ENCODE measurements around the gene PELI2.

The PELI2 gene

GRCh38 chr14:56115334-56115870 is 2.8 kb upstream of the PELI2 start:
- H3K4me3 ChIP-seq (IDR thresholded peaks at IDR 0.05; ENCODE audit: insufficient read depth, low read depth, low read length) = no peak overlapping the region
- H3K79me2 ChIP-seq (ENCODE audit: insufficient read depth, low read depth) = no peaks in the 10 kb centered on the region; the same call in 1 of the 2 replicates
- H2AFZ ChIP-seq (ENCODE audit: low read depth) = no peak overlapping the region
- TF ChIP-seq CTCF (conservative IDR thresholded peaks at IDR 0.05; ENCODE audit: low read depth, low read length) = no peak
- H3K27ac ChIP-seq = no peak overlapping the region
- no peaks in the 10 kb centered on the region for H3K36me3 ChIP-seq (ENCODE audit: insufficient read depth)
- H4K20me1 ChIP-seq (ENCODE audit: insufficient read depth) = no peaks in the 10 kb centered on the region
- no peak overlapping the region for H3K4me2 ChIP-seq
- H3K9ac ChIP-seq = no peak overlapping the region
- H3K27me3 ChIP-seq (ENCODE audit: insufficient read depth, low read depth) = no peaks in the 10 kb centered on the region
- no peaks in the 10 kb centered on the region for H3K4me1 ChIP-seq (ENCODE audit: low read depth, poor library complexity, severe bottlenecking)

DNA sequence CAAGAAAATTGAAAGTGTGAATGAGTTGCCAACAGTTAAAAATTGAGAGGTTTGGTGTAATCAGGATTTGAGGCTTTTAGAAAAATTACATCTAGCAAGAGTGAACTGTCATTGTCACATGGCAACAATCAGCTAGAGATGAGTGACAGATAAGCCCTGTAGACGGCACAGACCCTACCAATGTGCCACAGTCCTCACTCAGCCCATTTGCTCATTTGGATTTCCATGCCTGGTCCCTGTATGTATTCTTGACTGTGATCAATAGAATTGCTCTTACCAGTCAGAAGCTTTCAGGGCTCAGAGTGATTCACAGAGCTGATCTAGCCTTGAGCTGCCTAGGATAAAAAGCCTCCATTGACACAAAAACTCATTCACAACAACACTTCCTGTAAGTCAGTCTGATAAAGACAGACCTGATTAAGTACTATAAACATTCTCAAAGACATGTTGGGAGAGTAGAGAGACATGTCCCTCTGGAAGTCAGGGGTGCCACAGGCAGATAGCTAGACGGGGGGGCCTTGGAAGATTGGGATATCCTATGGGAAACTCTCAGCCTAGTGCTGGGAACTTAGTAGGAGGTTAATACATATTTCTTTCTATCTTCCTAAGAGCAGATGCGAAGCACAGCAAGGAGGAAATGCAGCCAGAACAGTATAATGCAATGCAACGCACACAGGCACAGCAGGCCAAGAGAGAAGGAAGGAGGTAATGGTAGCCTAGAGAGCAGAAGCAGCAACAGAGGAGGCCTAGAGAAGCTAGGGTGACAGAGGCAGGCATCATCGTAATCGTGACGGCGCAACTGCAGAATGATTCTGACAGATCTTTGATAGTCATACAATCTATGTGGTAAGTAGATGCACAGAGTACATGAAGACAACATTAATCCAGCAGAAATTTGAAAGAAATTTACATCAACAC is 2.0 kb upstream of the PELI2 start:
- H3K27me3 ChIP-seq (ENCODE audit: insufficient read depth, low read depth) = no peaks in the 10 kb centered on the region
- no peaks in the 10 kb centered on the region for H3K36me3 ChIP-seq (ENCODE audit: insufficient read depth)
- H2AFZ ChIP-seq (ENCODE audit: low read depth) = no peak overlapping the region
- H3K4me3 ChIP-seq (IDR thresholded peaks at IDR 0.05; ENCODE audit: insufficient read depth, low read depth, low read length) = no peak overlapping the region
- no peak overlapping the region for H3K4me2 ChIP-seq
- no peak for TF ChIP-seq CTCF (conservative IDR thresholded peaks at IDR 0.05; ENCODE audit: low read depth, low read length)
- no peaks in the 10 kb centered on the region for H4K20me1 ChIP-seq (ENCODE audit: insufficient read depth)
- no peaks in the 10 kb centered on the region; the same call in 1 of the 2 replicates for H3K79me2 ChIP-seq (ENCODE audit: insufficient read depth, low read depth)
- H3K27ac ChIP-seq = no peak overlapping the region
- H3K9ac ChIP-seq = no peak overlapping the region
- no peaks in the 10 kb centered on the region for H3K4me1 ChIP-seq (ENCODE audit: low read depth, poor library complexity, severe bottlenecking)

DNA sequence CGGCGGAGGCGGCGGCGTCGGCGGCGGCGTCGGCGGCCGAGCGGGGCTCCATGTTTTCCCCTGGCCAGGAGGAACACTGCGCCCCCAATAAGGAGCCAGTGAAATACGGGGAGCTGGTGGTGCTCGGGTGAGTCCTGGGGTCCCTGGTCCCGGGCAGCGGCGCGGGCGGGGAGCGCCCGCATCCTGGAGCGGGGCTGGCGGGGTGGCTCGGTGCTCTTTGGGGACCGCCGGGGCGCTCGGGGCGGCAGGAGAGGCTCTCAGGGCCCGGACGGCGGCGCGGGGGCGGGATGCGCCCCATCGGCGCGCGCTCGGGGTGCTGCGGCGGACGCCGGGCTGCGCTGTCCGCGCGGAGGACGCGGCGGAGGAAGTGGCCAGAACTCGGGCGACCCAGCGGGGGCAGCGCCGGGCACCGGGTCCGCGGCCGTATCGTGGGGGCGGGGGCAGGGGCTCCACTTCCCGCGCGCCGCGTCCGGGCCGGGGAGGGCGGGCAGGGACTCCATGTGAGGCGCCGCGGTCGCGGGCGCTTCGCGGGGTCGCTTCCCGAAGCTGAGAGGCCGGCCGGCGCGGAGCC is 485 bp downstream of the PELI2 start:
- Histone ChIP-seq H3K27me3 (ENCODE audit: insufficient read depth, low read depth) (no peaks in the 10 kb centered on the region), H3K27ac (0 out of 2 replicates have a peak overlapping the region, but pooled peaks have one; percentile 18), H2AFZ (ENCODE audit: low read depth) (peak overlapping the region; percentile 67), H4K20me1 (ENCODE audit: insufficient read depth) (no peaks in the 10 kb centered on the region), H3K4me2 (peak overlapping the region; percentile 13; the same call in 1 of the 2 replicates), H3K9ac (peak overlapping the region; percentile 41; the same call in 1 of the 2 replicates), H3K79me2 (ENCODE audit: insufficient read depth, low read depth) (no peaks in the 10 kb centered on the region; the same call in 1 of the 2 replicates), H3K4me1 (ENCODE audit: low read depth, poor library complexity, severe bottlenecking) (peaks cover 12% of the 10 kb centered on the region), H3K4me3 (IDR thresholded peaks at IDR 0.05; ENCODE audit: insufficient read depth, low read depth, low read length) (no peak overlapping the region), H3K36me3 (ENCODE audit: insufficient read depth) (no peaks in the 10 kb centered on the region)
- TF ChIP-seq CTCF (conservative IDR thresholded peaks at IDR 0.05; ENCODE audit: low read depth, low read length) = no peak

DNA sequence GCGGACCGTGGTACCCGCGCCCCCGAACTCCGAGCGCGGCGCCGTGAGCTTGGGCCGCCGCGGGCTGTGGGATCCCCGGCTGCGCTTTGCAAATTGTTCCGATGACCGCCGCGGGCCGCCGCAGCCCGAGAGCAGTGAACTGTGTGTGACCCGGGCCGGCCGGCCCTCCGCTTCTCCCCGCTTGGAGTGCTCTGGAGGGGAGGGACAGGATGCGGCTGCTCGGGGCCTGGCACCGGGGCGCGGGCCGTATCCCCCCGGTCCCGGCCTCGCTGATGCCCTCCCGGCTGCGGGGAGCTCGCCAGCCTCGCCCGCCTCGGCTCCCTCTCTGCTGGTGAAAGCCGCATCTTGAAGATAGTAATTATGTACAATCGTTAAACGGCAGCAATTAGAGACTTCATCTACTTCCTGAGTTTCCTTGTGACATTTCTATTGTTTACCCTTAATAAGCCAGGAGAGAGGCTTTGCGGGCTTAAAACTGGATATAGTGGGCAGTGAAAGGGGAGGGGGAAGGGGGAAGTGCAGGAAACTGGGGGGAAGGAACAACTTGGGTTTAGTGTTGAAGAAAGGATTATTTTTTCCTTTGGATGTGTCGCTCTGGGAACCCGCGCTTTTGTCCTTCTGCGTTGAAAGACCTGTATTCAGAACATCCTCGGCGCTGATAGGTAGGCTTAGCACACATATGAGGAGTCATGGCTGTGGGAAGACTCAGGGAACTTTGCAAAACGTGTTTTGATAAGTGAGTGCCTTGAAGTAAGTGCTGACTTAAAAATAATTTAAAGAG is 1.2 kb downstream of the PELI2 start:
- H3K79me2 ChIP-seq (ENCODE audit: insufficient read depth, low read depth) = no peaks in the 10 kb centered on the region; the same call in 1 of the 2 replicates
- H3K36me3 ChIP-seq (ENCODE audit: insufficient read depth) = no peaks in the 10 kb centered on the region
- H2AFZ ChIP-seq (ENCODE audit: low read depth) = peak overlapping the region; percentile 67; the same call in 1 of the 2 replicates
- H4K20me1 ChIP-seq (ENCODE audit: insufficient read depth) = no peaks in the 10 kb centered on the region
- no peak overlapping the region for H3K4me3 ChIP-seq (IDR thresholded peaks at IDR 0.05; ENCODE audit: insufficient read depth, low read depth, low read length)
- H3K27me3 ChIP-seq (ENCODE audit: insufficient read depth, low read depth) = no peaks in the 10 kb centered on the region
- H3K9ac ChIP-seq = peak overlapping the region; percentile 41; the same call in 1 of the 2 replicates
- H3K27ac ChIP-seq = no peak overlapping the region
- H3K4me2 ChIP-seq = peak overlapping the region; percentile 63
- TF ChIP-seq CTCF (conservative IDR thresholded peaks at IDR 0.05; ENCODE audit: low read depth, low read length) = no peak
- peaks cover 12% of the 10 kb centered on the region for H3K4me1 ChIP-seq (ENCODE audit: low read depth, poor library complexity, severe bottlenecking)
